Retina (tissue), 1 donor: ENCODE results near the gene TOE1.
A peak's percentile ranks its signal among the peaks of the same experiment; 100 is the strongest.
"Not testable (repeated sequence)": the region's sequence is repeated elsewhere in the genome, so short reads cannot be mapped to it uniquely, and the experiment has no call there.

Source experiments
- DNase-seq: peaks from one replicate; pipeline ENCODE4 v3.0.0-alpha.2; 2016

Gene TOE1

DNA sequence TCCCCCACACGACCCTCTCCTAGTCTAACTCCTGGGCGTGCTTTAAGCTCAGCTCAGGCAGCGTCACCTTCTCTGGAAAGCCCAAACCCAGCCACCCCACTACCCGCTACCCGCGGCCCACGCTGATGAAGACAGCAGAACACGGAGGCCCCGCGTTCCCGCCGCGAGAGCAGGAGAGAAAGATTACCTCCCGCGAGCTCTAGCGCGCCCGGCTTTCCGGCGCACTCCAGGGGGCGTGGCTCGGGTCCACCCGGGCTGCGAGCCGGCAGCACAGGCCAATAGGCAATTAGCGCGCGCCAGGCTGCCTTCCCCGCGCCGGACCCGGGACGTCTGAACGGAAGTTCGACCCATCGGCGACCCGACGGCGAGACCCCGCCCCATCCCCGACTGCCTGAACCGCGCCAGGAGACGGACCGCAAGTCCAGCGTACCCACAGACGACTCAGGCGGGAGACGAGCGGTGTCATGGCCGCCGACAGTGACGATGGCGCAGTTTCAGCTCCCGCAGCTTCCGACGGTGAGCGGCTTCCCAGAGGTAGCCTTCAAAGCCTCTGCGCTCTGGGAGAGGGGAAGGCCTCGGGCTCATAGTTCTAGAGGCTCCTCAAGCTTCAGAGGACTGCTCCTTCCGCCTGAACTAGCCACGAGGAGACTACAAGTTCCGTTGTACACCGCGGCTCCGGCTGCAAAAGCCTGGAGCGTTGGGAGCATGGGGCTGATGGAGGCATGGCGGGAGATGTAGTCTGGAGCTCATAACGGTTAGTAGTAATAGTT is at the start of gene TOE1, which contains the start of gene MUTYH:
TOE1 (plus strand) TSS at position 382 of the 770 bp plus-strand sequence; CDS start at position 465, 83 bp downstream.
MUTYH (minus strand) TSS at position 652 of the 770 bp plus-strand sequence. CDS start 5,935 bp downstream, outside the sequence.
- peak; percentile 97 for DNase-seq

DNA sequence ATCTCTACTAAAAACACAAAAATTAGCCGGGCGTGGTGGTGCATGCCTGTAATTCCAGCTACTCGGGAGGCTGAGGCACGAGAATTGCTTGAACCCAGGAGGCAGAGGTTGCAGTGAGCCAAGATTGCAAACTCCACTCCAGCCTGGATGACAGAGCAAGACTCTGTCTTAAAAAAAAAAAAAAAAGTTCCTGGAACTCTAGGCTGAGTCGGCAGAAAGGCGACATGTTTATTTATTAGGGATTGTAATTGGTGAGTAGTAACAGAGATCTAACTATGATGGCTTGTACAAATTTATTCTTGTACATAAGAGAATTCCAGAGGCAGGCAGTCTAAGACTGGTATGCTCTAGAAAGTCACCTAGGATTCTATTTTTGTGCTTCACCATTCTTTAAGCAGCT is 49.0 kb upstream of the TOE1 start:
- DNase-seq: not testable (repeated sequence)

DNA sequence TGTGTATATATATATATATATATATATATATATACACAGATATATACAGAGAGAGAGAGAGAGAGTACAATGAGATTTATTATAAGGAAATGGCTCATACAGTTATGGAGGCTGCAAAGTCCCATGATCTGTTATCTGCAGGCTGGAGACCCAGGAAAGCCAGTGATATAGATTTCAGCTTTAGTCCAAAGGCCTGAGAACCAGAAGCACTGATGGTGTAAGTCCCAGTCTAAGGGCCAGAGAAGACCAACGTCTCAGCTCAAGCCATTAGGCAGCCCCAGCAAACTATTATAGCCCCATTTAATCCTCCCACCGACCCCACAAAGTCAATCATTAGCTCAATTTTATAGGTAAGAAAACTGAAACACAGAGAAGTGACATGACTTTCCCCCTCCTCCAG is 48.3 kb upstream of the TOE1 start:
- no peak for DNase-seq

DNA sequence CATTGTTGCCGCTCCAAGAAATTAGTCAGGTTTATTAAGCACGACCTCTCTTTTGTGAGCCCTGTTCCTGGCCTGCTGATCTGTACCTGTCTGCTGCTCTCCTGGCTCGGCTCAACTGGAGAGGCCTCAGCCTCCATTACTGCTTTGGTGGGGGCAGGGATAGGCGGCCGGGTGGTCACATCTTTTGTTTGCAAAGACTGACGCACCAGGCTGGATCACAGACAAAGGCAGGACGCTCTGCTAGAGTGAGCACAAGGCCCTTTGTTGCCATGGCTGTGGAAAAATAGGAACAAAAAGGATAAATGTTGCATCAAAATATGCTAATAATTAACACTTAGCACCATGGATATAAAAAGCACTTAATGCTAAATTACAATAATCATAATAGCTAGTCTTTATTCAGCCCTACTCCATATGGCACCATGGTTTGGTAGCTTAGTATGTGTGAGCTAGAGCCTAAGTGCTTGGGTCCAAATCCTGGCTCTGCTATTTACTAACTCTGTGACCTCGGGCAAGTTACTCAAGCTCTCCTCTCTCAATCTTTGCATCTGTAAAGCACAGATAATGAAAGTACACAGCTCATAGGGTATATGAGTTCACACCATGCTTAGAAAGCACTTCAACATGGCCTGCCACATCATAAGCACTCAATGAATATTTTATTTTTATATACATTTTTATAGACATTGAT is 42.2 kb upstream of the TOE1 start:
- DNase-seq: peak; percentile 70

DNA sequence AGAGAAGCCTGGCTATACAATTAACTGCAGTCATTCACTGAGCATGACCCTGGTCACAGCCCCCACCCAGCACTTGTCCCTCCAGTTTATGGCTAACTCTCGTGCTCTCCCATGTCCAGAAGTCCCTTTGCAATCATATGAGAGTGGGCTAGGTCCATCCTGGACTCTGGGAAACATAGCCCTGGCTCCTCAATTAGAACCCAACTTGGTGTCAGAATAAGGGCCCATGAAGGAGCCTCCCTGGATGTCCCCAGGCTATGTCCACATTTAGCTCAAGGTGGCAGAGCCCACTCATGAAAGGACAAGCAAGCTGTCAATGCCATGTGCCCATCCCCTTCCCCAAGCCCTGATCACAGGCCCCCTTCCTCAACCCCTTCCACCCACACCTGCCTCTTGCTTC is 40.7 kb upstream of the TOE1 start:
- DNase-seq: no peak

DNA sequence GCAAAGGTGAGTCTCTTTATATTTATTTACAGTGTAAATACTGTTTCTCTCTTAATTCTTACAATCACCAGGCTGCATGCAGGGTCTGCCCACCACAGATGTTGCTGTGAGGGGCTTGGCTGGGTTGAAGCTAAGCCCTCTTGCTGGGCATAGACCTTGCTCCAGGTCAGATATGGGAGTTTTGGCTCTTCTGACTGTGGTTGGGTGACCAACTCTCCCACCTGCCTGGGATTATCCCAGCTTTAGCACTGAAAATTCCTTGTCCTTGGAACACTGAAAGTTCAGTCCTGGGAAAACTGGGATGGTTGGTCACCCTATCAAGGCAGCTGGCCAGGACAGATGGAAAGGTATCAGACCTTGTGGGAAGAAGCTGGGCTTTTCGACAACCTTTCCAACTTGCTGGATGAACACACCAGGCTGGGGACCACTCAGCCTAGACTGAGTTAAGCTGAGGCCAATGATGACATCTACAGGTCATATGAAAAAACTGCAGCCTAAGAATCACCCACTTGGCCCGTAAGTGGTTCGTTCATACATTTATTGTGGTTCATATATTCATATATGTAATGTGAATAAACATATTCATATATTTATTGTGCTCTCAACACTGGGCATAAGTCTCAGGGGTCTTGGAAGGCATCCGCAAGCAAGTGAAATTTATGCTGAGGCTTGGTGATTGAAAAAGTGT is 39.8 kb upstream of the TOE1 start:
- DNase-seq: peak; percentile 64

DNA sequence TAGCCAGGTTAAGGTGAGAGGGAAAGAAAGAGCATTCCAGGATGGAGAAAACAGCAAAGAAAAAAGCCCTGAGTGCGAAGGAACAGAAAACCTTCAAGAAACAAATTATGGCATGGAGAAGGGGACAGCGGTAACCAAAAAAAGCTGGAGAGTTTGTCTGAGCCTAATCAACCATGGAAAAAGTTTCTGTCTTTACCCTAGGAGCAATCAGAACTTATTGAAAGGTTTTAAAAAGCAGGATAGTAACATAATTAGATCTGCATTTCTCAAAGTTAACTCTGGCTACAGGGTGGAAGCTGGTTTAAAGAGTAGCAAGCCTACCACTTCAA is 39.3 kb upstream of the TOE1 start:
- DNase-seq: no peak

DNA sequence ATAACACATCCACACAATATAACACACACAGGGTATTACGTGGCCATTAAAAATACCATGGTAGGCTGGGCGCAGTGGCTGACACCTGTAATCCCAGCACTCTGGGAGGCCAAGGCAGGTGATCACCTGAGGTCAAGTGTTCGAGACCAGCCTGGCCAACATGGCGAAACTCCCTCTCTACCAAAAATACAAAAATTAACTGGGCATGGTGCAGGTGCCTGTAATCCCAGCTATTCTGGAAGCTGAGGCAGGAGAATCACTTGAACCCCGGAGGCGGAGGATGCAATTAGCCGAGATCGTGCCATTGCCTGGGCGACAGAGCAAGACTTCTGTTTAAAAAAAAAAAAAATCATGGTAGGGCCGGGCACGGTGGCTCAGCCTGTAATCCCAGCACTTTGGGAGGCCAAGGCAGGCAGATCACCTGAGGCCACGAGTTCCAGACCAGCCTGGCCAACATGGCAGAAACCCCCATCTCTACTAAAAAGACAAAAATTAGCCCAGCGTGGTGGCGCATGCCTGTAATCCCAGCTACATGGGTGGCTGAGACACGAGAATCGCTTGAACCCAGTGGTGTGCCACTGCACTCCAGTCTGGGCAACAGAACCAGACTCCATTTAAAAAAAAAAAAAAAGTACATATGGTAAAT is 37.3 kb upstream of the TOE1 start:
- DNase-seq: no peak

DNA sequence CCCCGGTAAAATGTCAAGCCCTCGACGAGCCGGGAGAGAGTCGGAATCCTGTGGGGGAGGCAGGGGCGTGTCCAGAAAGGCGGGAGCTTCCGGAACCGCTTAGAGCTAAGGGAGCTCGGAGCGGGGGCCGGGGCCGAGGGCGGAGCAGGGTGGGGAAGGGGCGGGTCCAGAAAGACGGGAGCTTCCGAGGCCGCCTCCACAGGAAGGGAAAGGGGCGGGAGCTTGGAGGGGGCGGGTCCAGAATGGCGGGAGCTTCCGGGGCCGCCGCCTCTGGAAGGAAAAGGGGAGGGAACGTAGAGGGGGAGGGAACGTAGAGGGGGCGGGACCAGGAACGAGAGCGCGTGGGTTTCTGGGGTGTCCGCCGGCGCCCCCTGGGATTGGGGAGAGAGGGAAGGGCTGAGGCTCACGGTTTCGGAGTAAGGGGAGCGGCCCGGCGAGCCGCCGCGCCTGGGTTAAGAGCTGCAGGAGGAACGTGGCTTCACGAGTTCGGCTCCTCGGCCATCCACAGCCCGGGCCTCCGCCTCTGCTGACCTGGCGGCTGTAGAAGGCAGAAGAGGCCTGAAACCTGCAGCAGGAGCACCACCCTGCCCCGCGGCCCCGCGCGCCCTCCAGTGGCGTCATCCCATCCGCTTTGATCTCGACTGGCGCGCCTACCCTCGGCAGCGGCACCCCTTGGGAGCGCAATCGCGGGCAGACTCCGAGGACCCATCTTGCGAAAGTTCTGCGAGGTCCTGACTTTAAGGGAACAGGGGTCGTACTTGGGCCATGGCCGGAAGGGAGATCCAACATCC is 36.3 kb upstream of the TOE1 start:
- DNase-seq: peak; percentile 97

DNA sequence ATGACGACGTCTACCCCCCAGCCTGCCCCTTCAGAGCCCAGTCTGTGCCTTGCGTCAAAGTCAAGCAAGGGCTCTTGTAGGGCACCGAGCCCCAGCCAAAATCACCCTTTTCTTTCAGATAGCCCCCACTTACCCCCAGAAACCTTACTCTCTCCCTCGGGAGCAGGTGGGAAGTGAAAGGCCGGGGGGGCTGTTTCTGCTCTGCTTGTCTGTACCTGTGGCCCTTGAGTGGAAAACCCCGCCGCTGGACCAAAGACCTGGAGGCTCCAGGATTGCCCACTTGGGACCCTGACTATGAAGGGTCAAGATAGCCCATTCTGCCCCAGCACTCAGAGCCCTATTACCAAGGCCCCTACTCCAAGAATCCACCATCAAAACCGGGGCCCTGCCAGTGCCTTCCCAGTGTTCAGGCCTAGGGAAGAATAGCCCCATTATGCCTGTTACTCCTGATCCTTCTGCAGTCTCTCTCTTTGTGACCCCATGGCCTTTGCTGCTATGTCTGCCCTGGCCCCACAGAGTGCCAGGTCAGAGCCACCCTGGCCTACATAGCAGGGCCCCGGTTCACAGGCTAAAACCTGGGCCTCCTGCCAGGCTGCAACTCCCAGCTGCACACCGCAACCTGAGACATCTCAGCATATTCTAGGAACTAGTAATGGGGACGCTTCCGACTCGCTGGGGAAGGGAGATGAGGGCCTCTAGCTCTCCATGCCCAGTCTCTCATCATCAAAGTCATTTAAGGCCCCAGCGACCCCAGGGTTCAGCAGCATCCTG is 35.5 kb upstream of the TOE1 start:
- DNase-seq: no peak

DNA sequence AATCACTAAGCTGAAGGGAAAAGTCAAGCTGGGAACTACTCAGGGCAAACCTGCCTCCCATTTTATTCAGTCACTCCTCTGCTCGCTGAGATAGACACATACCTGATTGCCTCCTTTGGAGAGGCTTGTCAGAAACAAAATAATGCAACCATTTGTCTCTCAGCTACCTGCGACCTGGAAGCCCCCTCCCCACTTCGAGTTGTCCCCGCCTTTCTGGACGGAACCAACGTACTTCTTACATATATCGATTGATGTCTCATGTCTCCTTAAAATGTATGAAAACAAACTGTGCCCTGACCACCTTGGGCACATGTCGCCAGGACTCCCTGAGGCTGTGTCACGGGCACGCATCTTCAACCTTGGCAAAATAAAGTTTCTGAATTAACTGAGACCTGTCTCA is 34.7 kb upstream of the TOE1 start:
- DNase-seq: no peak

DNA sequence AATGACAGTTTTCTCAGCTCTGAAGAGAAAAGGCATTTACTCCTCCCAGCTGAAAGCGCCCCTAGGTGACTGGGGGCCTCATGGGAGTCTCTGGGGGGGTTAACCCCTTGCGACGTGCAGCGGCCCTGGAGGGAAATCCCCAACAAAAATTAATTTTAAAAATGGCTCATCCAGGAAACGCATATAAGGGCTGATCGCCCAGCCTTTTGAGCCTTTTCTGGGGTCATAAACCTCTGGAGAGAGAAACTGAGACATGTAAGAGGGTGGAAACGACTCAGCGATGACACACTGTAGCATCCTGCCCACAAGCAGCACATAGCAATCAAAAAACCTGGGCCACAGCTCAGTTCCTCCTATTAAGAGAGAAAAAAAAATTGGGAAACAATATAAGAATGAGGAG is 33.7 kb upstream of the TOE1 start:
- DNase-seq: no peak

DNA sequence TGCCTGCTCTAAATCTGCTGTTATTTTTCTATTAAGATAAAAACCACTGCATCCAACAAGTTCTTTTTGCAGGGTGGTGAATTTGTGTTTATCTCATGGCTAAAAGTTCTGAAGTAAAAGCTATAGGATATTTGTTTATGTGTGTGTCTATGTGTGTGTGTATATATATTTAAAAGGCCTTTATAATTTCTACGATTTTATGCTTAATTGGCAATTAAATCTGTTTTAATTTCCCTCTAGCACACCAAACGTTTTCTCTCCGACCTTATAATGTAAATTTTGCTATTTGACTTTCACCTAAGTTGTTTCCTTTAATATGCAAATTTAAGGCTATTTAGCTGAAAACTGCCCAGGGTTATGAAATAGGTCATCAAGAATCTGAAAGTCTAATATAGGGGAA is 33.1 kb upstream of the TOE1 start:
- no peak for DNase-seq

DNA sequence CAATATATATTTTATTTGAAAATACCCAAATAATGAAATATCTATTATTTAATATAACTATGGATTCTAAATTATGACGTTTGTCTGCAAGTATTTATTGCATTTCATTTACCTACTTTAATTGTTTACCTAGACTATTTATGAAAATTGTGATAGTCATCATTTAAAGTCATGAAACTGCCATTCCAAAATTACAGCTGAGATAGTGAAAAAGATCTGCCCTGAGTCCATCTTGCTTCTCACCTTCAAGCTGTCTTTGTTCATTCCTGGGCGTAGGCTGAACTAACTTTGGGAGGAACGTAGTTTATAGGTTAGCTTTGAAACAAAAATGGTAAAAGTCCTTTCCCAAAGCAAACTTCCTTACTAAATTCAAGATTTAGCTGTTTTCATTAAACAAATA is 25.7 kb upstream of the TOE1 start:
- no peak for DNase-seq

DNA sequence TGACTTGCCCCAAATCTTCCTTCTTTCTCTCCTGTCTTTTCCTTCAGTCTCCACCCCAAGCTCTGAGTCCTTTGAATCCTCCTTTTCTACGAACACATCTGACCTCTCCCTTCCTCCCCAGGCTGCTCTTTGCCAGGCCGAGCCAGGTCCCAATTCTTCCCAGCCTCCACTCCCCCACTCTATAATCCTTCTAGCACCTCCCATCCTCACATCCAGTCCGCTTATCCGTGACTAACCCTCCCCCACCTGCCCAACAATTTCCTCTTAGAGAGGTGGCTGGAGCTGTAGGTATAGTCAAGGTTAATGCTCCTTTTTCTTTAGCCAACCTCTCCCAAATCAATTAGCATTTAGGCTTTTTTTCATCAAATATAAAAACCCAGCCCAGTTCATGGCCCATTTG is 22.8 kb upstream of the TOE1 start:
- no peak for DNase-seq

DNA sequence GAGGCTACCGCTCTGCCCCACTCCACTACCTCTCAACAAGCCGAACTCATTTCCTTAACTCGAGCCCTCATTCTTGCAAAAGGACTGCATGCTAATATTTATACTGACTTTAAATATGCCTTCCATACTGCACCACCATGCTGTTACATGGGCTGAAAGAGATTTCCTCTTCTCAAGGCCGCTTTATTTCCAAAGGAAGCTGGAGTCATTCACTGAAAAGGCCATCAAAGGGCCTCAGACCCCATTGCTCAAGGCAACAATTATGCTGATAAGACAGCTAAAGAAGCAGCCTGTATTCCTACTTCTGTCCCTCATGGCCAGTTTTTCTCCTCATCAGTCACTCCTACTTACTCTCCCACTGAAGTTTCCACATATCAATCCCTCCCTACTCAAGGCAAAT is 20.2 kb upstream of the TOE1 start:
- DNase-seq: no peak

DNA sequence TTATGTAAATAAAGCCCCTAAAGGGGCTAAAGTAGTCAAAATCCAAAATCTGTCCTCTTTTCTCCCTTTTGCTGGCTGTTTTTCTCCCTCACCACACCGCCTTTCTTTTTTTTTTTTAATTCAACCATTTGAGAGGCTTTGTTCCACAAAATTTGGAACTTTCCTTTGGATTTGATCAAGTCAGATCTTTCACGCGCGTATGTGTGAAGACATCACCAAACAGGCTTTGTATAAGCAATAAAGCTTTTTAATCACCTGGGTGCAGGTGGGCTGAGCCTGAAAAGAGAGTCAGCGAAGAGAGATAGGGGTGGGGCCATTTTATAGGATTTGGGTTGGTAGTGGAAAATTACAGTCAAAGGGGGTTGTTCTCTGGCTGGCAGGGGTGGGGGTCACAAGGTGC is 18.5 kb upstream of the TOE1 start:
- no peak for DNase-seq

DNA sequence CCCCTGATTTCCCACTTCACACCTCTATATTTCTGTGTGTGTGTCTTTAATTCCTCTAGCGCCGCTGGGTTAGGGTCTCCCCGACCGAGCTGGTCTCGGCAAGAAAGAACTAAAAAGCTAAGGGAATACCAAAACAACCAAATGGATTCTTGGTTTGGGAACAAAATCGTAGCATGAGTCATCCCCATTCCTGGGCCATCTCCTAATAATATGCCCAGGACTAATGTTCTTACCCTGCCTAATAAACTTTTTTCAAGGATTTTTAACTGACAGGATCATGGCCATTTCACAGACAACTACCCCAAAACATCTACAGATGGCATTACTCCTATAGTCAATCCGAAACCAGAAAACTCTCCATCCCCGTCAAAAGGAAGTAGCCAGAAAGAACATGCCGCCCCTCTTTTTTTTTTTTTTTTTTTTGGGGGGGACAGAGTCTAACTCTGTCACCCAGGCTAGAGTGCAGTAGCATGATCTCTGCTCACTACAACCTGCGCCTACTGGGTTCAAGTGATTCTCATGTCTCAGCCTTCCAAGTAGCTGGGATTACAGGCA is 17.4 kb upstream of the TOE1 start:
- DNase-seq: no peak

DNA sequence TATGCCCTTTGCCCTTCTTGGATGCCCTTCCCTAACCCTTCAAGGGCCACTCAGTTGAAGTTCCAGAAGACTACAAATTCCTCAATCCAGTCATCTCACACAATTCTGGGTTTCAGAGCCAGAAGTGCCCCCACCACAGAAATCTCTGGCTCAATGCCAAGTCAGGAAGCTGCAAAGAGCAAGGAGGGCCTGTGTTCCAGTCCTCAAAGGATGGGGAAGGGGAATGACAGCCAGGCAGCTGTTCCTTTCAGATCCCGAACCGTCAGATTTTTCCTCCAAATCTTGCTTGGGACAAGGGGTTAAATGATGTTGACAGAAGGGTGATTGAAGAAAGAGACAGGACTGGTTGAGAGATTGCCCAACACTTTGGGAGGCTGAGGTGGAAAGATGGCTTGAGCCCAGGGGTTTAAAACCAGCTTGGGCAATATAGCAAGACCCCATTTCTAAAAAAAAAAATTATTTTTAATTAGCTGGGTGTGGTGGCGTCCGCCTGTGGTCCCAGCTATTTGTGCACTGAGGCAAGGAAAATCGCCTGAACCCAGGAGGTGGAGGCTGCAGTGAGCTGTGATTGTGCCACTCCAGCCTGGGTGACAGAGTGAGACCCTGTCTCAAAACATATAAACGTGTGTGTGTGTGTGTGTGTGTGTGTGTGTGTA is 14.0 kb upstream of the TOE1 start:
- DNase-seq: no peak

DNA sequence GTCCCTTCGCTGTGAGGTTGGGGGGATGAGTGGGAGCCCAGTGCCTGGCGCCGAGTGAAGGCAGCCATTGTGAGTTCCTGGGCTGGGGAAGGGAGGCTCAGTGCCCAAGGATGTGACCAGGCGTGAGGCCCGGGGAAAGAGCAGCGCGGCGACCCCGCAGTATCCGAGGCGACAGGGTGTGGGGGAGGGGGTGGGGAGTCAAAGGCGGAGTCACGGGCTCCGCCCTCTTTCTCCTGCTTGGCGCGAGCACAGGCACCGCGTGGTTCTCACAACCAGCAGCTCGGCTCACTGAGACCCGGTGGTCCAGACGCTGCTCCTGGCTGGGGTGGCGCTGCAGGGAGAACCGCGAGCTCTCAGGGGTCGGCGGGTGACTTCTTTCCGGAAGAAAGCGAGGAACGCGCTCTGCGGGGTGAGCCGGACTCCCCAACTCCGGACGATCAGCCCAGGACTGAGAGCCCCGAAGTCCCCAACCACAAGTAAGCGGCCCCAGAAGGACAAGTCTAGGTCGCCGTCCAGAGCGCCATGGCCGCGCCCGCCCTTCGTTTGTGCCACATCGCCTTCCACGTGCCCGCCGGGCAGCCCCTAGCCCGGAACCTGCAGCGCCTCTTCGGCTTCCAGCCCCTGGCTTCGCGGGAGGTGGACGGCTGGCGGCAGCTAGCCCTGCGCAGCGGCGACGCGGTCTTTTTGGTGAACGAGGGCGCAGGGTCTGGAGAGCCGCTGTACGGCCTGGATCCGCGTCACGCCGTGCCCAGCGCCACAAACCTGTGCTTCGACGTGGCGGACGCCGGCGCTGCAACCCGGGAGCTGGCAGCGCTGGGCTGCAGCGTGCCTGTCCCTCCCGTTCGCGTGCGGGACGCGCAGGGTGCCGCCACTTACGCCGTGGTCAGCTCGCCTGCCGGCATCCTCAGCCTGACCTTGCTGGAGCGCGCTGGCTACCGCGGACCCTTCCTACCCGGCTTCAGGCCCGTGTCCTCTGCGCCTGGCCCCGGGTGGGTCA is 13.0 kb upstream of the TOE1 start, which contains the start of gene HPDL:
HPDL (plus strand) TSS at position 269 of the 997 bp plus-strand sequence; CDS start at position 523, 254 bp downstream.
- DNase-seq: peak; percentile 94
